ENCODE results near the gene CDCA7L.
"Not testable (repeated sequence)": the region's sequence is repeated elsewhere in the genome, so short reads cannot be mapped to it uniquely, and the experiment has no call there.

CDCA7L gene

DNA sequence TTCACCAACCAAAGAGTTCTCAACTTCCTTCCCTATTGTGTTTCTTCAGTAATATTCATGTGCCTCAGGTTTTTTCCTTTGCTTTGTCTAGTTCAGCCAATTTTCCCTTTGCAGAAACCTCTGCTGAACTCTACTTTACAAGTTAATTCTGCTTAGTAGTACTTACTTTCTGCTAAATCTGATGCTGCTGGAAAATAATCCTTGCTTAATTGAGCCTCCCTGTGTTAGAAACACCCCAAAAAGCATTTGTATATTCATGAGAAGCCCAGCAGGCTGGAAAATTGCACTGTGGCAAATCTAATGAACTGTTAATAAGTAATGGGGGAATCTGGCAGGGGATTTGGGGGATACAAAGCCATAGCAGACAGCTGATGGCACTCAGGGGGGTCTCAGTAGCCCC, 78.5 kb downstream of the CDCA7L start:
- Mint-ChIP-seq H3K27ac (no peak overlapping the region), H3K36me3 (ENCODE audit: low read depth) (no peaks in the 10 kb centered on the region), H3K4me3 (no peak overlapping the region), H3K4me1 (ENCODE audit: low read depth) (no peaks in the 10 kb centered on the region), H3K9me3 (no peaks in the 10 kb centered on the region), H3K27me3 (ENCODE audit: low read depth) (no peaks in the 10 kb centered on the region)

DNA sequence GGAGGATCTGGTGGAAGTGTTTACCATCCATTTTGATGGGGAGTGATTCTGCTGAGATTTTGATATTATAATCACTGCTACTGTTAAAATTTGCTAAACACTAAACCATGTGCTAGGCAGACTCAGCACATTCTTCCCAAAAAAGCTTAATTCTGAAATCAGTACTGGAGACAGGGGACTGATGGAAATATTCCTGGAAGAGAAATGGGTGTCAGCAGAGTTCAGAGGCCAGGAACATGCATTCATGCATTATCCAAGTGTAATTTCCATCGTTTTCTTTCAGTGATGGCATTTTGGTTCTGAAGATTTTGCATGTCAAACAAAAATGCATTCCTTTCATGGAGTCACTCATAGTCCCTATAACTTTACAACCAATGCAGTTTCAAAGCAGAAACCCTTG, 79.0 kb downstream of the CDCA7L start:
- Mint-ChIP-seq H3K27ac (no peak overlapping the region), H3K9me3 (no peaks in the 10 kb centered on the region)

DNA sequence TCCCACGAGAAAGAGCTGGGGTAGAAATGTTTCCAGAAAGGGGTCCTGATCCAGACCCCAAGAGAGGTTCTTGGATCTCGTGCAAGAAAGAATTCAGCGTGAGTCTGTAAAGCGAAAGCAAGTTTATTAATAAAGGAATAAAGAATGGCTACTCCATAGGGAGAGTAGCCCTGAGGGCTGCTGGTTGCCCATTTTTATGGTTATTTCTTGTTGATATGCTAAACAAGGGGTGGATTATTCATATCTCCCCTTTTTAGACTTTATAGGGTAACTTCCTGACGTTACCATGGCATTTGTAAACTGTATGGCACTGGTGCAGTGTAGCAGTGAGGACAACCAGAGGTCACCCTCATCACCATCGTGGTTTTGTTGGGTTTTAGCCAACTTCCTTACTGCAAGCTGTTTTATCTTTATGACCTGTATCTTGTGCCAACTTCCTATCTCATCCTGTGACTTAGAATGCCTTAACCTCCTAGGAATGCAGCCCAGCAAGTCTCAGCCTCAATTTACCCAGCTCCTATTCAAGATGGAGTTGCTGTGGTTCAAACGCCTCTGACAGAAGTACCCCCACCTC, 80.0 kb downstream of the CDCA7L start:
- H3K4me1 Mint-ChIP-seq (ENCODE audit: low read depth); H3K4me3 Mint-ChIP-seq; H3K27me3 Mint-ChIP-seq (ENCODE audit: low read depth); H3K36me3 Mint-ChIP-seq (ENCODE audit: low read depth); H3K9me3 Mint-ChIP-seq; H3K27ac Mint-ChIP-seq: not testable (repeated sequence)

More for the DNA sequence above, 79.0 kb downstream of the CDCA7L start:
- no peaks in the 10 kb centered on the region for H3K4me1 Mint-ChIP-seq (ENCODE audit: low read depth)
- H3K4me3 Mint-ChIP-seq, result no peak overlapping the region
- no peaks in the 10 kb centered on the region for H3K27me3 Mint-ChIP-seq (ENCODE audit: low read depth)
- no peaks in the 10 kb centered on the region for H3K36me3 Mint-ChIP-seq (ENCODE audit: low read depth)

DNA sequence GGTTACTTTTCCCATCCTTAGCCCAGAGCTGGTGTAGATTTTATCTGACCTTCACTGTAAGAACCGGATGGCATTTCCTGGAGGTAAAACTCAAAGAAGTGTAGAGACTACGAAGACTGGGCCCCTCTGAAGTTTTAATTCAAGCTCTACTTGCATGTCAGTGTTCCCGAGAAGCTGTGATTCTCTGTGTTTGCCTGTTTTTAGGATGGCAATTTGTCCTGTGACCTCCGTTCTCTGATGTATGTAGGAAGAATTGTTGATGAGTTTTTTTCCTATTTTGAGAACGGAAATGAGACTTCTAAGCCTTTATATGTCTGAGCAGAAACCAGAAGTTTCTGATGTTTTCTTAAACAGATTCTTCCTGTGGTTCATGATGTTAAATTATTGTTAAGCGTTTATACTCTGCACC, 94.1 kb downstream of the CDCA7L start:
- Mint-ChIP-seq H3K27me3 (ENCODE audit: low read depth) (no peaks in the 10 kb centered on the region), H3K27ac (peak overlapping the region; percentile 79), H3K9me3 (peaks cover 4% of the 10 kb centered on the region), H3K36me3 (ENCODE audit: low read depth) (no peaks in the 10 kb centered on the region), H3K4me3 (peak overlapping the region; percentile 49), H3K4me1 (ENCODE audit: low read depth) (peaks cover 10% of the 10 kb centered on the region)

Measured in T-helper 1 cell treated with Interleukin-12 subunit alpha and Interleukin-12 subunit beta and Interleukin-4 antibody, amounts not matched to agents 30 μg/mL and 1 μg/mL, for 36 hours (primary cell).